ENCODE data around the gene RUFY2. TPM values are rescaled to one million over a fixed set of nuclear protein-coding genes. Genes with fewer than 3 reads are reported as not detected.

Gene RUFY2
- total RNA-seq, 1 donor from 2014 or later = 75.6 TPM

- Mint-ChIP-seq H3K36me3 (ENCODE audit: unreplicated experiment) (no peaks in the 10 kb centered on the region), H3K27ac (ENCODE audit: unreplicated experiment) (no peak overlapping the region)
- no peak for TF ChIP-seq CTCF (IDR thresholded peaks at IDR 0.05; ENCODE audit: partially characterized antibody, unreplicated experiment)
Observed at GRCh38 chr10:68435803-68436202, 28.7 kb upstream of the RUFY2 start.

GRCh38 chr10:68434657-68435056, 27.6 kb upstream of the RUFY2 start:
- H3K27ac Mint-ChIP-seq (ENCODE audit: unreplicated experiment) = no peak overlapping the region
- DNase-seq = no peak
- H3K9me3 Mint-ChIP-seq (ENCODE audit: unreplicated experiment) = no peaks in the 10 kb centered on the region
- no peaks in the 10 kb centered on the region for H3K4me1 Mint-ChIP-seq (ENCODE audit: low read depth, unreplicated experiment)
- no peak overlapping the region for H3K4me3 Mint-ChIP-seq (ENCODE audit: unreplicated experiment)
- no peaks in the 10 kb centered on the region for H3K36me3 Mint-ChIP-seq (ENCODE audit: unreplicated experiment)
- no peak for TF ChIP-seq CTCF (IDR thresholded peaks at IDR 0.05; ENCODE audit: partially characterized antibody, unreplicated experiment)
- no peaks in the 10 kb centered on the region for H3K27me3 Mint-ChIP-seq (ENCODE audit: unreplicated experiment)

More at GRCh38 chr10:68435803-68436202, 28.7 kb upstream of the RUFY2 start:
- no peak for DNase-seq
- H3K27me3 Mint-ChIP-seq (ENCODE audit: unreplicated experiment) = no peaks in the 10 kb centered on the region
- H3K4me3 Mint-ChIP-seq (ENCODE audit: unreplicated experiment) = no peak overlapping the region
- no peaks in the 10 kb centered on the region for H3K9me3 Mint-ChIP-seq (ENCODE audit: unreplicated experiment)
- no peaks in the 10 kb centered on the region for H3K4me1 Mint-ChIP-seq (ENCODE audit: low read depth, unreplicated experiment)

GRCh38 chr10:68428396-68429104, 21.5 kb upstream of the RUFY2 start:
- Mint-ChIP-seq H3K36me3 (ENCODE audit: unreplicated experiment) (no peaks in the 10 kb centered on the region), H3K27me3 (ENCODE audit: unreplicated experiment) (no peaks in the 10 kb centered on the region), H3K4me1 (ENCODE audit: low read depth, unreplicated experiment) (no peaks in the 10 kb centered on the region), H3K9me3 (ENCODE audit: unreplicated experiment) (no peaks in the 10 kb centered on the region), H3K27ac (ENCODE audit: unreplicated experiment) (peak overlapping the region; percentile 64), H3K4me3 (ENCODE audit: unreplicated experiment) (no peak overlapping the region)
- DNase-seq = no peak
- no peak for TF ChIP-seq CTCF (IDR thresholded peaks at IDR 0.05; ENCODE audit: partially characterized antibody, unreplicated experiment)

- Mint-ChIP-seq H3K9me3 (ENCODE audit: unreplicated experiment) (no peaks in the 10 kb centered on the region), H3K36me3 (ENCODE audit: unreplicated experiment) (no peaks in the 10 kb centered on the region), H3K4me1 (ENCODE audit: low read depth, unreplicated experiment) (no peaks in the 10 kb centered on the region), H3K27me3 (ENCODE audit: unreplicated experiment) (no peaks in the 10 kb centered on the region), H3K4me3 (ENCODE audit: unreplicated experiment) (no peak overlapping the region), H3K27ac (ENCODE audit: unreplicated experiment) (no peak overlapping the region)
- TF ChIP-seq CTCF (IDR thresholded peaks at IDR 0.05; ENCODE audit: partially characterized antibody, unreplicated experiment) = no peak
- no peak for DNase-seq
Observed at GRCh38 chr10:68424454-68425014, 17.5 kb upstream of the RUFY2 start.

- no peak for TF ChIP-seq CTCF (IDR thresholded peaks at IDR 0.05; ENCODE audit: partially characterized antibody, unreplicated experiment)
- H3K27ac Mint-ChIP-seq (ENCODE audit: unreplicated experiment) = no peak overlapping the region
- H3K9me3 Mint-ChIP-seq (ENCODE audit: unreplicated experiment) = no peaks in the 10 kb centered on the region
- H3K36me3 Mint-ChIP-seq (ENCODE audit: unreplicated experiment) = no peaks in the 10 kb centered on the region
- no peak overlapping the region for H3K4me3 Mint-ChIP-seq (ENCODE audit: unreplicated experiment)
- DNase-seq = no peak
- no peaks in the 10 kb centered on the region for H3K27me3 Mint-ChIP-seq (ENCODE audit: unreplicated experiment)
- H3K4me1 Mint-ChIP-seq (ENCODE audit: low read depth, unreplicated experiment) = no peaks in the 10 kb centered on the region
Observed at GRCh38 chr10:68423522-68423921, 16.4 kb upstream of the RUFY2 start.

Measured in glutamatergic neuron (in vitro differentiated cells).